ENCODE measurements around the gene SLC38A10. TPM values are rescaled to one million over a fixed set of nuclear protein-coding genes. Genes with fewer than 3 reads are reported as not detected.

Gene SLC38A10
- total RNA-seq, 1 experiment from 2014 or later = 43.8 TPM

GRCh38 chr17:81287741-81288430 is 7.2 kb downstream of the SLC38A10 start:
- H2BK15ac ChIP-seq (ENCODE audit: low read depth, low read length) = no peak overlapping the region

More at GRCh38 chr17:81287741-81288430, 7.2 kb downstream of the SLC38A10 start:
- H3K27me3 Mint-ChIP-seq (ENCODE audit: low read depth) = no peaks in the 10 kb centered on the region
- H4K8ac ChIP-seq (replicated peaks; ENCODE audit: insufficient read length, low read depth, low read length) = no peak overlapping the region
- H3K23ac ChIP-seq (ENCODE audit: insufficient read length, low read depth, low read length) = no peak overlapping the region
- no peaks in the 10 kb centered on the region for H4K20me1 ChIP-seq (ENCODE audit: control insufficient read depth, insufficient read depth, insufficient read length)
- H3K27ac Mint-ChIP-seq = no peak overlapping the region
- no CpG with 5 or more reads among the region's 16 CpGs for WGBS (ENCODE audit: extremely low coverage, insufficient read length, low lambda C conversion rate)
- peaks cover 5 to 32% (median 5%) of the 10 kb centered on the region in 3 experiments; a peak in 6 of 7 replicates for H3K36me3 Mint-ChIP-seq (ENCODE audit: insufficient read depth in 1 of 3, low read depth in 3 of 3)
- H2BK20ac ChIP-seq (ENCODE audit: low read depth, low read length, poor library complexity, severe bottlenecking) = no peak overlapping the region
- H3K79me1 ChIP-seq (ENCODE audit: insufficient read depth, low read depth, low read length, poor library complexity, severe bottlenecking) = peaks cover 3% of the 10 kb centered on the region
- H3K79me2 ChIP-seq (ENCODE audit: insufficient read depth, low read length) = peaks cover 3% of the 10 kb centered on the region; the same call in 1 of the 2 replicates
- no peak overlapping the region for H3K18ac ChIP-seq (ENCODE audit: insufficient read length, low read depth, low read length)
- H2AK5ac ChIP-seq (ENCODE audit: insufficient read length, low read length) = no peak overlapping the region
- H4K91ac ChIP-seq (ENCODE audit: insufficient read length, low read depth, low read length) = no peak overlapping the region
- TF ChIP-seq CTCF (conservative IDR thresholded peaks at IDR 0.05) = no peak
- no peak overlapping the region for H3K56ac ChIP-seq (ENCODE audit: insufficient read length, low read depth, low read length)
- DNase-seq = no peak
- no peak overlapping the region for H2BK12ac ChIP-seq (ENCODE audit: insufficient read length, low read depth, low read length)
- H3K4ac ChIP-seq (ENCODE audit: low read depth, low read length) = no peak overlapping the region
- no peak overlapping the region for H3K9ac ChIP-seq (ENCODE audit: extremely low read depth, insufficient read length, low read length)
- no peak overlapping the region for H3T11ph ChIP-seq (ENCODE audit: low read length)
- H3K27ac ChIP-seq (ENCODE audit: insufficient read length, low read depth, low read length) = no peak overlapping the region
- no peak overlapping the region for H2BK5ac ChIP-seq (ENCODE audit: insufficient read length, low read length)
- no peak overlapping the region for H2BK120ac ChIP-seq (ENCODE audit: low read depth, low read length, poor library complexity, severe bottlenecking)
- H4K5ac ChIP-seq (ENCODE audit: insufficient read length, low read depth, low read length) = no peak overlapping the region
- H3K9me3 Mint-ChIP-seq = no peaks in the 10 kb centered on the region
- no peaks in the 10 kb centered on the region for H3K4me1 ChIP-seq (ENCODE audit: insufficient read depth, low read length)
- no peaks in the 10 kb centered on the region for H3K27me3 ChIP-seq (ENCODE audit: insufficient read depth, low read length)
- no peak overlapping the region for H3K4me2 ChIP-seq (ENCODE audit: insufficient read depth, insufficient read length, low read length)
- no peaks in the 10 kb centered on the region for H3K9me3 ChIP-seq (ENCODE audit: control insufficient read depth, low read depth, low read length)
- no peak overlapping the region for H3K4me3 Mint-ChIP-seq
- H3K4me1 Mint-ChIP-seq = peaks cover 2 to 7% of the 10 kb centered on the region in 2 experiments; a peak in 3 of 4 replicates
- no peak overlapping the region for H2AFZ ChIP-seq (ENCODE audit: low read length)
- H3K14ac ChIP-seq (ENCODE audit: insufficient read depth, low read length) = no peak overlapping the region
- H3K23me2 ChIP-seq (ENCODE audit: insufficient read length, low read depth, low read length, poor library complexity, severe bottlenecking) = no peaks in the 10 kb centered on the region

Data from H9 (cell line).